CD4-positive, alpha-beta T cell treated with Interleukin-4 for 1 hour (primary cell): ENCODE measurements around the gene LAMA5.
A peak's percentile ranks its signal among the peaks of the same experiment; 100 is the strongest.

Experiments
- DNase-seq, 2 donors: peaks; one replicate each; pipeline ENCODE4 v3.0.0-alpha.2; 2020 to 2022

The LAMA5 gene, protein sequence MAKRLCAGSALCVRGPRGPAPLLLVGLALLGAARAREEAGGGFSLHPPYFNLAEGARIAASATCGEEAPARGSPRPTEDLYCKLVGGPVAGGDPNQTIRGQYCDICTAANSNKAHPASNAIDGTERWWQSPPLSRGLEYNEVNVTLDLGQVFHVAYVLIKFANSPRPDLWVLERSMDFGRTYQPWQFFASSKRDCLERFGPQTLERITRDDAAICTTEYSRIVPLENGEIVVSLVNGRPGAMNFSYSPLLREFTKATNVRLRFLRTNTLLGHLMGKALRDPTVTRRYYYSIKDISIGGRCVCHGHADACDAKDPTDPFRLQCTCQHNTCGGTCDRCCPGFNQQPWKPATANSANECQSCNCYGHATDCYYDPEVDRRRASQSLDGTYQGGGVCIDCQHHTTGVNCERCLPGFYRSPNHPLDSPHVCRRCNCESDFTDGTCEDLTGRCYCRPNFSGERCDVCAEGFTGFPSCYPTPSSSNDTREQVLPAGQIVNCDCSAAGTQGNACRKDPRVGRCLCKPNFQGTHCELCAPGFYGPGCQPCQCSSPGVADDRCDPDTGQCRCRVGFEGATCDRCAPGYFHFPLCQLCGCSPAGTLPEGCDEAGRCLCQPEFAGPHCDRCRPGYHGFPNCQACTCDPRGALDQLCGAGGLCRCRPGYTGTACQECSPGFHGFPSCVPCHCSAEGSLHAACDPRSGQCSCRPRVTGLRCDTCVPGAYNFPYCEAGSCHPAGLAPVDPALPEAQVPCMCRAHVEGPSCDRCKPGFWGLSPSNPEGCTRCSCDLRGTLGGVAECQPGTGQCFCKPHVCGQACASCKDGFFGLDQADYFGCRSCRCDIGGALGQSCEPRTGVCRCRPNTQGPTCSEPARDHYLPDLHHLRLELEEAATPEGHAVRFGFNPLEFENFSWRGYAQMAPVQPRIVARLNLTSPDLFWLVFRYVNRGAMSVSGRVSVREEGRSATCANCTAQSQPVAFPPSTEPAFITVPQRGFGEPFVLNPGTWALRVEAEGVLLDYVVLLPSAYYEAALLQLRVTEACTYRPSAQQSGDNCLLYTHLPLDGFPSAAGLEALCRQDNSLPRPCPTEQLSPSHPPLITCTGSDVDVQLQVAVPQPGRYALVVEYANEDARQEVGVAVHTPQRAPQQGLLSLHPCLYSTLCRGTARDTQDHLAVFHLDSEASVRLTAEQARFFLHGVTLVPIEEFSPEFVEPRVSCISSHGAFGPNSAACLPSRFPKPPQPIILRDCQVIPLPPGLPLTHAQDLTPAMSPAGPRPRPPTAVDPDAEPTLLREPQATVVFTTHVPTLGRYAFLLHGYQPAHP (N-terminal part only)

DNA sequence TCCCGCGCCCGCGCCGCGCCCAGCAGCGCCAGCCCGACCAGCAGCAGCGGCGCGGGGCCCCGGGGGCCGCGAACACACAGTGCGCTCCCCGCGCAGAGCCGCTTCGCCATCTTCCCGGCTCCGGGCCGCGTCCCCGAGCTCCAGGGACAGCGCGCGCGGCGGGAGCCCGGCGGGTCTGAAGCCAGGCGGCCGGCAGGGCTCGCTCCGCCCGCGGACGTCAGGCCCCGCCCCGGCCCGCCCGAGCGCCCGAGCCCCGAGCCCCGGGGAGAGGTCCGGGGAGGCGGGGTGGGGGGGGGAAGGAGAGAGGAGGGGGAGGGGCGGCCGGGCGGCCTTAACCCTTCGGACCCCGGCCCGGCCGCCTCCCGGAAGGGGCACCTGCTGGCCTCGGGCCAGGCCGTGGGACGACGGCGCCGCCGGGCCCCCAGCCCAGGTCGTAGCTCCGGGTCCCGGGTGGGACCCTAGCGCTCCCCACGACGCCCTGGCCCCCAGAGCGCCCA, at the start of gene LAMA5:
LAMA5 (minus strand) TSS at position 177 of the 497 bp plus-strand sequence; CDS start at position 110, 67 bp downstream.
- no peak for DNase-seq

DNA sequence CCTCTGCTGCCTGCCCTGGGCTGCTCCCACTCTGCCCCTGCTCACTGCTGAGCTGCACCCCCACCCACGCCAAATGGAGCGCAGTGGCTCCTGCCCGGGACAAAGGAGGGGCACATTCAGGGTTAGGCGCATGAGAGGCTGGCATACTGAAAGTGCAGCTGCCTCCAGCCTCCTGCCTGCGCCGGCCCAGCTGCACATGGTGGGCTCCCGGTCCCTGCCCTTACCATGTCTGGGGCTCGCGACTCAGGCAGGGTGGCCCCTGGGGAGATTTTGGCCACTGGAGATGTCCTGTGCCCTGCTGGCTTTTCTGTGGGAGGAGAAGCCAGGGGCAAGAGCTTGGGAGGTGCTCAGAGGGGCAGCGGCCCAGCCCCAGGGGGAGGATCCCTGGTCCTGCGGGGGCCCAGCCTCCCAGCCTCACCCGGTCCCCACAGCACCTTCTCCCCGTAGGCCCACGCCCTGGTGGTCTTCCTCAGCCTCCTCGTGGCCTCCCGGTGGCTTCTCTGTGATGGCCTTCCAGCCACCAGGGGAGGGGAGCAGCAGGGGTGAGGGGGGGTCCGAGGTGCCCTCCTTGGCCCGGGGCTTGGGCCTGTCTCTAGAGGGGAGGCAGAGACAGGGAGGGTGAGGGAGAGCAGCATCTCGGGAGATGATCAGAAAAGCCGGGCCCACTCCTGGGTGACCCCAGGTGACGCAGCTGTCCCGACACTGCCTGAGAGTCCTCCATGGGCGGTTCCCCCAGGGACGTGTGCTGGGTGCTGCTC, 48.4 kb upstream of the LAMA5 start:
- DNase-seq, result no peak

DNA sequence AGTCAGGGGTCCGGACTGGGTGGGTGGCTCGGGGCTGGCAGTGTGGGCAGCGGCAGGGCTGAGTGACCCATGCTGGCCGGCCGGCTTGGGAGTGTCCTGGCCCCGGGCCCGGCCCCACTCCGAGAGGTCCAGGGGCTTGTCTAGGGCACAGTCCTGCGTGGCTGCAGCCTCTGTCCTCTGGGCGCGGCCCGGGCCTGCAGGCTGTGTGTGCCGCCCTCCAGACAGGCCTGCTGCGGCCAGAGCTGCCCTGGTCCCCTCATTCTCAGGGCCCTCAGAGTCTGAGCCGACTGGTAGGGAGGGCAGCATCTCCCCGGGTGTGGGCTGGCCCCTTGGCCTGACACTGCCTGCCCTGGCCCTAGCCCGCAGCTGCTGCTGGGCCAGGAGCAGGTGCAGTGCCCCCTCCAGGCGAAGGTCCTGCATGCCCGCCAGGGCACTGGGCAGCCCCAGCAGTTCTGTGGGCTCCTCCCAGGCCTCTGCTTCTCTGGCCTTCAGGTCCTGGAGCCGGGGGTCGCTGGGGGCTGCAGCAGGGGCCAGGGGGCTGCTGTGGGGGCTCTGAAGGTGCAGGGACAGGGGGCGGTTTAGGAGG, 46.9 kb upstream of the LAMA5 start:
- no peak for DNase-seq

DNA sequence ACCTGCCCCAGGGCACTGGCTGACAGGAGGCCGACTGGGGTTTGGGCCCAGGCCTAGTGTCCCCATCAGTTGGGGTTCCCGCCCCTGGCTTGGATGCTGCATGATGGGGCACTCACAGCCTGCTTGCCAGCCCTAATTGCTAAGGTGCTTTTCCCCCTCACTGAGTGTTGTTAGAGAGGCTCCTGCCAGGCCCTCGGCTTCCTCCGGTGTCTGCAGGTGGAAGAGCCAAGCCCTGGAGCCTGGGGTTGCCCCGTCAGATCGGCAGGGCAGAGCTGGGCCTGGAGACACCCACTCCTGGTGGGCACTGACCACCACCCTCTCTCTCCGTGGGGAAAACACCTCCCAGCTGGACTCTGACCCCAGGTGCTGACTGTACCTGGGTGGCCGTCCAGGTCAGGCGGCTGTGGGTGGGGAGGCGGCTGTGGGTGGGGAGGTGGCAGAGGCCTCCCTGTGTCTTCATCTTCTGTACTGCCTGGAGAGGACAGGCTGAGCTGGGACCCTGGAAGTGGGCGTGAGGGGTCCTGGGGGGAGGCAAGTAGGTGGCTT, 46.0 kb upstream of the LAMA5 start:
- DNase-seq, result no peak

DNA sequence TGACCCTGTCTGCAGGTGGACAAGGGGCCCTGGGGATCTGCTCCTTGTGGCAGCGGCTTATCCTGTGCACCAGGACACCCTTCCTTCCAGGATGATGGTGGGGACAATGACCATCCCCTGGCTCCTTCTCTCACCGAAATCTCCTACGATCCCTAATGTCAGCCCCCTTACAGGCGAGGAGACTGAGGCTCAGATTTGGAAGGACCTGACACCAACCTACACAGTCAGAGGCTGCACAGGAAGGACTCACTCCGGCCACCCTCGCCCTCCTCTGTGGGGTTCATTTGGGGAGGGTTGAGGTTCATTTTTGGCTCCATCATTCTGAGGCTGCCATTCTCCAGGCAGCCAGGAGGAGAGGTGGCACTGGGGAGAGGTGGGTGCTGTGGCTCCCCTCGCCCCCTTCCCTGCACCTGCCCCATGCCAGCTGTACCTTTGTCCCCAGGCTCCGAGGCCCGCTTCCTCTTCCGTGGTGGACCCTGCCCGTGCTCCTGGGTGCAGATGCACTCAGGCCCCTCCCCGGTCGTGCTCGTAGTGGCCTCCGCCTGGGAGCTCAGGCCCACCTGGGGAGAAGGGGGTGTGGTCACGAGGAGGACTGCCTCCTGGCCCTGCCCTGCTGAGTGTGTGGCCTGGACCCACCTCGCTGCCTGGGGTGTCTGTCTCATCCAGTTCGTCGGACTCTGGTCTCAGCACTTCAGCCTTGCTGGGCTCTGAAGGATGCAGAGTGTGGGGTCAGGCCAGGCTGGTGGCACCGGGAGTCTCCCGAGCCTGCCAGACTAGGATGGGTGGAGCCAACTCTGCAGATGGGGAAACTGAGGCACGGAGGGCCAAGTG, 45.3 kb upstream of the LAMA5 start:
- no peak for DNase-seq

DNA sequence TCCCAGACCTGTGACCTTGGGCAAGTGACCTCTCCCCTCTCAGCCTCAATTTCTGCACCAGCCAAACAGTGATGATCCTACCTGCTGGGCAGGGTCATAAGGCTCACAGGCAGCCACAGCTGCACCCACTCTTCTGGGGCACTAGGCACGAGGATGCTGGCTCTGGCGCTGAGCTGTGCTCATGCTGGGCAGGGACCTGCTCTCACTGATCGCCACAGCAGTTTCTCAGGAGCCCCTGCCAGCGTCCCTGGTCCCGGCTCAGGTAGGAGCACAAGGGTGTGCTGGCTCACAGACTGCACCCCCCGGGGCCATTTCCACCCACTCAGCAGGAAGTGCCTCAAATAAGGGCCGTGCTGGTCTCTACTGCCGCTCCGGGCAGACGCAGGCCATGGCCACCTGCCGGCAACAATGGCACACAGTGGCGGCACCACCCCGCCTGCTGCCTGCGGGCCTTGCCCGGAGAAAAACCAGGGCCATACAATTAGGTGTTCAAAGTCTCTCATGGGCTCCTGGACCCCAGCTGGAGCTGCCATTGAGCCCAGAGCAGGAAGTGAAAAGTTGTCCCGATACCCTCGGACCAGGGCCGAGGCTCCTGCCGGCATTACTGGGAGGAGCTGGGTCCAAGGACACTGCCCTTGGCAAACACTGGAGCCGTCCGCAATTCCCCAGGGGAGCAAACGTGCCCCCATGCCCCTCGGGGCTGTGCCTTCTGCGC, 44.5 kb upstream of the LAMA5 start:
- DNase-seq, result no peak

DNA sequence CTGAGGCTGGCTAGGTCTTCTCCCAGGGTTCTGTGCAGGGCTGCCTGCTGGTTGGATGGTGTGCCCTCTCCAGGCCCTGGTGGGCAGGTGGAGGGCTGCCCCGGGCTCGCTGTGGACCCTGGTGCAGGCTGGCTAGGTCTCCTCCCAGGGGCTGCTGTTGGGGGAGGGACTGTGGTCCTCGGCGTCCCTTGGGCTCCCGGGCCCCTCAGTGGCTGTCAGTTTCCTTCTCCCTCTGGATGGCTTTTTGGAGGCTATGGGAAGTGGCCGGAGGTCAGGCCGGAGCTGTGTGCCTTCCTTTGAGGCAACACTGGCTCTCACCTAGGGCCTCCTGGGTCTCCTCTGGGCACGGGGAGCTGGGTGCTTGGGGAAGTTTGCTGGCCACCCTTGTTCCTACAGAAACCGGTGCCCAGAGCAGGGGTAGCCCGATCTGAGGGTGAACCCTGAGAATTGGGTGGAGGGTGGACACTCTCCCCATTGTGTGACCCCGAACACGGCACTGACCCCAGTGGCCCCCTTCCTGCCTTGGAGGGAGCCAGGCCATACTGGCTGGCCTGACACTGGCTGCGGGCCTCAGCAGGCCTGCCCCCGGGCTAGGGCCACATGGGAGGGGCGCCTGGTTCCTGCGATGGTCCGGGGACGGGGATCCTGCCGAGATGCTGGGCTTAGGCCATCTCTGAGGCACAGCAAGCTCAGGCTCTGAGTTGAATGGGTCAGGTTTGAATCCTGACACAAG, 43.8 kb upstream of the LAMA5 start:
- DNase-seq, result no peak

DNA sequence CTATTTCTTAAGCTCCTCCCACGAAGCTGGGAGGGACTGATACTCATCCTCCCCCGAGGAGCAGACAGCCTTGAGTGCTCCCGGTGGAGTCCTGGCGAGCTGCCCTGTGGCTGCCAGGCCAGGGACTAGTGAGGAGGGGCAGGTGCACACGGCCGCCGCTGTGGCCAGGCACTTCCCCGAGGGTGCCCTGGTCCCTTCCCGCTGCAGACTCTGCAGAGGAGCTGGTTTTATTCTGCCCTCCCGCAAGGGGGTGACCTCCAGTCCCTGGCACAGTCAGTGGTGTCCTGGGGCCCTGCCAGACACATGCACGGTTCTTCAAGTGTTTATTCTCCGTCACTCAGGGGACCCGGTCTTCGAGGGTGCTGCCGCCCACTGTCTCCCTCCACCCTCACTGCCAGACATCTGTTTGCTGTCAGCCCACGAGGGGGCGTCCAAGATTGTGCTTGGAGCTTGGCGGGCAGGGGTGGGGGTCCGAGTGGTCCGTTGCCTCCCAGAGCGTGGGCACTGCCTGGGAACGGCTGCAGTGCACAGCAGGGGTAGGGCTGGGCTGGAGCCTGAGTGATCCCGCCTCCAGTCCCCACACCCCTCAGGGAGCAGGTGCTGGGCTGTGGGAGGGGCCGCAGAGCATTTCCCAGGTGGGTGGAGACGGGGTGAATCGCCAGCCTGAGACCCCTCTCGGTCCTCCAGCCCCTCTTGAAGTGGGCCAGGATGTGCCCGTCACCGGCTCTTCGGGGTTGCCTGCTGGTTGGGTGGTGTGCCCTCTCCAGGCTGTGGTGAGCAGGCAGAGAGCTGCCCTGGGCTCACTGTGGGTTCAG, 43.0 kb upstream of the LAMA5 start:
- peak; percentile 26 to 33 for DNase-seq

DNA sequence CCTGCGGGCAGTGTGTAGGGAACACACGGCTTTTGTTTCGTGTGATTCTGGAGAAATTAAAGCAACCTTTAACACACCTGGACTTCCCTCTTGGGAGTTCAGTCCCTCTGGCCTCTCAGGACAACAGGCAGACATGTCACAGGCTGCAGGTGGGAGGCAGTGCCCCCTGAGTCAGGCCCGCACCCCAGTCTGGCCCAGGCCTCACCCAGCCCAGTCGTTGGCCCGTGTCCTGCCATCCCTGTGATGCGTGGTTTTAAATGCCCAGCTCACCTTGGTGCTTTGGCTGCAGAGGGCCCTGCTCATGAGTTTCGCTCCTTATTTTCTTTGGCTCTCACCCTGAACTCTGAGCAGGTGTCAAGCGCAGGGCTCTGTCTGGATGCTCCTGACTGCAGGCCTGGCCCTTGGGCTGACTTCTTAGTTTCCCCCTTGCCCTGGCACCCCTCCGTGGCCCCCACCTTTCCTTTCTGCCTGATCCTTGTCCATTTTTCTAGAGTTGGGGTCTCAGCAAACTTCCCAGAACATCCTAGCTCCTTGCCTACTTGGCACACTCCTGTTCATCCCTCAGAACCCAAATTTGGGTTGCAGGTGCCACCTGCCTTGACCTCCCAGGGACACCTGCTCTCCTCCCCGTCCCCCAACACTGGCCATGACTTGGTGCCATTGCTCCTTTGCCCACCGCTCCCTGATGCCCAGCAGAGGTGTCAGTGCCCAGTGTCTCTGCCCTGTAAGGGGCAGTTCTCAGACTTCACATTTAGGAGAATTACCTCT, 42.2 kb upstream of the LAMA5 start:
- no peak for DNase-seq

DNA sequence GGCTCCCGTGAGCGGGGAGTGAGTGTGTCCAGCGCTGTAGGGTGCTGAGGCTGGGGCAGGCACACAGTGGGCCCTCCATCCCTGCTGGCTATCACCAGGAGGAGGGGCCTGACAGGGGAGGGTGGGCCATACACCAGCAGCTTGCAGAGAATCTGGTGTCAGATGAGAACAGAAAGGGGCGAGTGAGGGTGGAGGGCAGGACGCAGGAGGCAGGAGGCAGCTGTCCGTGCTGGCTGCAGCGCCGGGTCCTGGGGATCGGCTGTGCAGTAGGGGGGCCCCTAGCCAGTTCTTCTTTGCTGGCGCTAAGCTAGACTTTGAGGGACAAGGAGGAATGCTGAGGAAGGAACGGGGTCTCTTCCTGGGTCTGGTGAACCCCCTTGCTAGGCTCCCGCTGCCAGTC, 41.5 kb upstream of the LAMA5 start:
- DNase-seq, result no peak

DNA sequence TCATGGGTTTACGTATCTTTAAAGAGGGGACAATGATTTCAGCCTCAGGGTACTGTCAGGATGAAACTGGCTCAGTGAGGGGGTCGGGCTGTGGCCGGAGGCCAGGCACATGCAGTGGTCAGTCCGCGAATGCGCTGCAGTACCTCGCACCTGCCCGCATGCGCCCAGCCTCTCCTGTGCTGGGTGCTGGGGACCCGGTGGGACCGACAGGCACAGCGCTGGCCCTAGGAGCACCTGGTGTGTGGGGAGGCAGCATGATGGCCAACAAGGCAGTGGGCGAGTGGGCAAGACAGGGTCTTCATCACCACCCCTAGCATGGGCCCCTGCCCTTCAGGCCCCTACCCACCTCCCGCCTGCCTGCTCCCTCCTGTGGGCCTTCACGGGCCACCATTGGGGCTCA, 40.9 kb upstream of the LAMA5 start:
- DNase-seq, result no peak

DNA sequence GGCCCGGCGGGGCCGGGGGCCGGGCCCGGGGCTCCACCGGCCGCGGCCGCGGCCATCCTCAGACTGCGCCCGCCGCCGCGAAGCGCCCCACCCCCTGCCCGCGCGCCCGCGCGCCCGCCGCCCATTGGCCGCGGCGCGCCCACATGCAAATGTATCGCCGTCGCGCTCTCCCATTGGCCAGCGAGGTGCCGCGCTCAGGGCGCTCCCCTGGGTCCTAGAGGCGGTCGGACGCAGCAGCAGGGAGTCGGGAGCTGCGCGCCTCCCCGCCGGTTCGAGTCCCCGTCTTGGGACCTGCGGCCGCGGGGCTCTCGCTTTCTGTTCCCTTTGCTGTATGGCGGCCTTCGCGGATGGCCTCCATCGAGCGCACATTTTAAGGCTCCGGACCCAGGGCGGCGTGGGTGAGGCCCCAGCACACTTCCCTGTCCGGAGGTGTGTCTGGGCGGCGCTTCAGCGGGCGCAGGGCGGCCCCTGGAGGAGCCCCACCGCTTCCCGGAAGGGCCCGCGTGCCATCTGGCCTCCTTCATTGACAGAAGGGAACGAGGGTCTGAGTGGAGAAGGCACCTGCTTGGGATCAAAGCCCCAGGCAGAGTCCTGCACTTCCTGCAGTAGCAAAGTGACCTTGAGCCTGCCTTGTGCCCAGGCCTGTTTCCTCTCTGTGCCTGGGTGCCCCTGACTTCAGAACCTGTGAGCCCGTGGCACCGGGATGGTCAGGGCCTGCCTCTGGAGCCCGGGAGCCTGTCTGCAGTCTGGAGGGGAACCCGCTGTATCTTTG, 40.3 kb upstream of the LAMA5 start, which contains the start of gene CABLES2:
CABLES2 (minus strand) TSS at position 65 of the 772 bp plus-strand sequence; CDS start at position 56, 9 bp downstream.
- DNase-seq, result peak; percentile 92 to 93

DNA sequence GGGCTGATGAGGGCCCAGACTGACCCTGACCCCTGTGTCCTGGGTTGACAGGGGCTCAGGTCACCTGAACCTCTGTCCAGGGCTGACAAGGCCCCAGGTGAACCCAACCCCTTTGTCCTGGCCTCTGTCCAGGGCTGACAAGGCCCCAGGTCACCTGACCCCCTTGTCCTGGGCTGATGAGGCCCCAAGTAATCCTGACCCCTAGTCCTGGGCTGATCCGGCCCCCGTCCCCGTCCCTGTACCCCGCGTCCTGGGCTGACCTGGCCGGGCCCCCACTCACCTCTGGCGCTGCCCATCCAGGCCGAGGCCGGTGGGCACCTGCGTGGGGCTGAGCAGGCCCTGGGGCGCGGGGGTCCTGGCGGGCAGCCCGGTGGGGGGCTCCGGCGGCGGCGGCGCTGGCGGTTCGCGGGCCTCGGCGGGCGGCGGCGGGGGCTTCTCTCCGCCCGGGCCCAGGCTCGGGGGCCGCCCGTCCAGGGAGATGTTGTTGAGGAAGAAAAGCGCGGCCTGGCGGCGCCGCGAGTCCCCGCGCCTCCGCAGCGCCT, 39.6 kb upstream of the LAMA5 start:
- no peak for DNase-seq

DNA sequence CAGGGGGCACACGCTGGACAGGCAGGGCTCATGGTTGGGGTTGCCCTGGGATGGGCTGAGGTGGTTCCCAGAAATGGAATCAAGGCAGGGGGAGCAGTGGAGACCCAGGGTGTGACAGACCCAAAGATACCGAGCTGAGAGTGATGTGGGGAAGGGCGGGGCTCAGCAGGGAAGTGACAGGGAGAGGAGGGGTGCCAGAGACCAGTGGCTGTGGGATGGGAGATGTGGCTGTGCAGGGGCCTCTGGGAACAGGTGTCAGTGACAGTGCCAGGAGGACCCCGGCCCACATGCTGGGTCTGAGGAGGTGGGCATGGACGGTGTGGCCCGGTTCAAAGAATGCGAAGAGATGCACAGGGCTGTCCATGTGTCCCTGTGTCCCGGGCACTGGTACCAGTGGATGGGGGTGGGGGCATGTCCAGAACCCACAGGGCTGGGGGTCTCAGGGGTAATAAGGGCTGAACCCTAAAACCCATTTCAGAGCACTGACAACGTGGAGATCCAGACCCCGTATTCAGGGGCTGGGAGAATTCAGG, 38.9 kb upstream of the LAMA5 start:
- no peak for DNase-seq

DNA sequence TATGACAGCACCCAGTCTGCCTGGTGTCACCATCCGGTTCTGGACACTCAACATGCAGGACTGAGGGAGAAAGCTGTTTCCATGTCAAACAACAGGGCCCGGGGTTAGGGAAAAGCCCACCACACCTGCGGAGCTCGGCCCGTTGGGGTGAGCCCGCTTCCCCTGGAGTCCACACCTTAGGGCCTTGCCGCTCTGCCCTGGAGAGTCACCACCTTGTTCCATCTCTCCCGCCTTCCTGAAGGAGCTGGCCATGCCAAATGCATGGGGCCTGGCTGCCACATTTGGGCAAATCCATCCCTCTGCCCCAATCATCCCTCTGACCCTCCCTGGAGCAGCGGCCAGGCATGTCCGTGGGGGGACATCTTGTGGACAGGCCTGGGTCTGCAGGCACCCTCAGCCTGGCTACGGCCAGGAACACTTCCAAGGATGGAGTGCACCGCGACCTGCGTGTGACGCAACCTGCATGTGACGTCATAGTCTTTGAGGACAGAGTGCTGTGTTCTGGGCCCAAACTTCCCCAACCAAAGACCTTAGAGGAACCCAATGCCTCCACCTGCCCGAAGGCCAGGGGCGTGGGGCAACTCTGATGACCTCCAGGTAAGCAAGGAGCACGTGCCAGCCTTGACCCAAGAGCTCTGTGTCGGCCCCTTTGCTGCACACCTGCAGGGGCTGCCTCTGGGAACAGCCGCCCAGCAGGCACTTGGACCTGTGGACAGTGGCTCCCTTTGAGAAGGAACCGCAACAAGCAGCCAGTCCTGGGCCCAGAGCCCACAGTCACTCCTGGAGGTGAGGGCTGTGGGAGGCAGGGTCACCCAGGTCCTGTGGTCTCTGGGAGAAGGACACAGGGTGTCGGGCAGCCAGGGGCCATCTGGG, 38.2 kb upstream of the LAMA5 start:
- peak in 1 of 2 donors; percentile 16 for DNase-seq
